A549 treated with AZD9567 at 1 μM for 4 hours (cell line): Measurements from ENCODE around the gene AKAP9. TPM values are rescaled to one million over a fixed set of nuclear protein-coding genes. Genes with fewer than 3 reads are reported as not detected.

ENCODE experiments used
- total RNA-seq: library from RNA; stranded (reverse); fragments of 200-300 nt; extraction: Qiagen RNA extraction; gene quantifications from 5 replicates; pipeline ENCODE4 v1.2.3, GENCODE V29; 2022; ENCODE audit not compliant: insufficient read depth

AKAP9 gene
- 11.7 to 26.7 TPM (median 16.4 TPM) in 5 replicates for total RNA-seq

DNA sequence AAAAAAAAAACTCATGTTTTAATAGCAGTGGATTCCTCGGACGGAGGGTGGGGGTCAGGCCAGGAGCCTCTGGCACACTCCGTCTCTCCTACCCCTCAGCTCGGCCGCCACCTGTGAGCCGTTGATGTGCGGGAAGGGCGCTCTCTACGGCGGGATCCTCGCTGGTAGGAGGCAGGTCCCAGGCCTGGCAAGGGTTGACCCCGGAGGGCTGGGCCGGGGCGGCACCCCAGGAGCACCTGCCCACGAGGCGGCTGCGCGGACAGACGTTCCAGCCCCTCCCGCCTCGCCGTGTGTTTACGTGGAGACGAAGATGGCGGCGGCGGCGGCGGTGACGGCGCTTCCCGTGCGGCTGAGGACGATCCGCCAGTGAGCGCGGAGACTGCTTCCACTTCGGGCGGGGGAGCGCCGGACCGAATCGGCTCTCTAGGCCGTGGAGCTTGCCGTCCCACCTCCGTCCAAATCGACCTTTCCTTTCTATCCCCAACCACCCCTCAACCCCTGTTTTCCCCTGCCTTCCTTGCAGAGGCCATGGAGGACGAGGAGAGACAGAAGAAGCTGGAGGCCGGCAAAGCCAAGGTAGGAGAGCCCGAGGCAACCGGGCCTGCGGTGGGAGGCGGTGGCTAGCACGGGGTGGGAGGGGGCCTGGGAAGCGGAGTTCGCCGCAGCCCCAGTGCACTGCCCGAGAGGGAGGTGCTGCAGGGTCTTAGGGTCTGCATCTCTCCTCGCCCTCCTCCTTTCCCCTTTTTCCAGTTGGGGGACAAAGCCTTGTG is at the start of gene AKAP9:
Gene AKAP9 (plus strand): TSS at position 291 of the 770 bp plus-strand sequence. CDS start 238 bp downstream, at position 529.

DNA sequence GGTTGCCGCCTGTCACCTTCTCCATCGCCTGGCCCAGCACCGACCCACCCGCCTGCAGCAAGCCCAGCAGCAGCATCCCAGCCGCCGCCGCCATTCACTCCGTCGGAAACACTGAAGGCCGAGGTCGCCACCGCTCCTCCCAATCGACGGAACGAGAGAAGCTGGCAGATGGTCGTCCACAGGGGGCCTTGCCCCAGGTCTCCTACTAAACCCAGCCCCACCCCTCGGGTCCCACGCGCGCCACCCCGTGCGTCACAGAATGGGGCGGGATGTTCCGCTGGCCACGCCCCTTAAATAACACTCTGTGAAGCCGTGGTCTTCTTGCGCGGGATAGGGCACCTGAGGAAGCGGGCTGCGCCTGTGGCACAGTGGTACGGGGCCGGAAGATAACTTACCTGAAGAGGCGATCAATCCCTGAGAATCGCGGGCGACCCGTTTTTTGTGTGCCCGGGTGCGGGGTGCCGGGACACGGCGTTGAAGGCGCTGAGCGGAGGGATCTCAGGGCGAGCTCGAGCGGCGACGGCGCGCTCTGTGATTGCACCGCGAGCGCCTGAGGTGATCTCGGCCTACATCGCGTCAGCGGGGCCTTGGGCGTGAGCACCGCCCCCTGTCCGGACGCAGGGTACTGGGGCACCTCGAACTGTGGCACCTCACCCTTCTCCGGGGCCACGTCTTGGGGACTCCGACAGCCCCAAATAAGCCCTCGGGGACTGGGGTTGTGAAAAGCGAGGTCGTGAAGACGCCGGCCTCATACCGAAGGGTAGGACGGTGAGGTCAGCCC is 193.8 kb downstream of the AKAP9 start, which contains the start of gene CYP51A1:
Gene CYP51A1 (minus strand): TSS at position 207 of the 781 bp plus-strand sequence. CDS start 113 bp downstream, at position 94.

Other genes starting within 250 kb of the AKAP9 start
- 10.1 to 14.6 TPM (median 12.7 TPM) in 5 replicates for gene MTERF1, start 60.2 kb upstream of the AKAP9 start, total RNA-seq
- 41.2 to 56.9 TPM (median 42.2 TPM) in 5 replicates for gene CYP51A1, start 193.6 kb downstream of the AKAP9 start, total RNA-seq
- gene LRRD1, start 238.3 kb downstream of the AKAP9 start, total RNA-seq: not detected in 5 replicates